ENCODE data around the gene PACS2.

GRCh38 chr14:105430565-105430964 is 116.0 kb downstream of the PACS2 start:
- TF ChIP-seq, protein P1, sequence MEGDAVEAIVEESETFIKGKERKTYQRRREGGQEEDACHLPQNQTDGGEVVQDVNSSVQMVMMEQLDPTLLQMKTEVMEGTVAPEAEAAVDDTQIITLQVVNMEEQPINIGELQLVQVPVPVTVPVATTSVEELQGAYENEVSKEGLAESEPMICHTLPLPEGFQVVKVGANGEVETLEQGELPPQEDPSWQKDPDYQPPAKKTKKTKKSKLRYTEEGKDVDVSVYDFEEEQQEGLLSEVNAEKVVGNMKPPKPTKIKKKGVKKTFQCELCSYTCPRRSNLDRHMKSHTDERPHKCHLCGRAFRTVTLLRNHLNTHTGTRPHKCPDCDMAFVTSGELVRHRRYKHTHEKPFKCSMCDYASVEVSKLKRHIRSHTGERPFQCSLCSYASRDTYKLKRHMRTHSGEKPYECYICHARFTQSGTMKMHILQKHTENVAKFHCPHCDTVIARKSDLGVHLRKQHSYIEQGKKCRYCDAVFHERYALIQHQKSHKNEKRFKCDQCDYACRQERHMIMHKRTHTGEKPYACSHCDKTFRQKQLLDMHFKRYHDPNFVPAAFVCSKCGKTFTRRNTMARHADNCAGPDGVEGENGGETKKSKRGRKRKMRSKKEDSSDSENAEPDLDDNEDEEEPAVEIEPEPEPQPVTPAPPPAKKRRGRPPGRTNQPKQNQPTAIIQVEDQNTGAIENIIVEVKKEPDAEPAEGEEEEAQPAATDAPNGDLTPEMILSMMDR (IDR thresholded peaks at IDR 0.05; ENCODE audit: control extremely low read depth in 1 of 3, insufficient read depth in 1 of 3, low read depth in 1 of 3, low read length in 3 of 3), result no peak
- TF ChIP-seq POLR2A (IDR thresholded peaks at IDR 0.05; ENCODE audit: control extremely low read depth in 1 of 2, low read depth in 2 of 2, low read length in 2 of 2) (no peak), SUZ12 (IDR thresholded peaks at IDR 0.05; ENCODE audit: low read length) (no peak), NANOG (IDR thresholded peaks at IDR 0.05; ENCODE audit: insufficient read depth, low read depth, low read length, poor library complexity, severe bottlenecking) (no peak), HDAC2 (IDR thresholded peaks at IDR 0.05; ENCODE audit: borderline replicate concordance in 1 of 2, low read depth in 2 of 2, low read length in 2 of 2) (no peak), EGR1 (IDR thresholded peaks at IDR 0.05; ENCODE audit: borderline replicate concordance, low read depth, low read length) (no peak)

Measured in H1 (cell line).